OCI-LY1 (cell line): ENCODE results near the gene MTX1.

Source experiments
- EZH2 ChIP-seq: fragments of 200-600 bp; sonication (generic), shearing (Covaris generic); IDR thresholded peaks from 2 replicates; pipeline ENCODE4 v1.8.0; 2017; ENCODE audit warnings: borderline replicate concordance, mixed run types, mild to moderate bottlenecking, antibody characterized with exemption, low read length, moderate library complexity, mixed read lengths
- TF ChIP-seq, protein P1 (sequence below): fragments of 200-600 bp; sonication (generic), shearing (Covaris generic); IDR thresholded peaks from 2 replicates; pipeline ENCODE4 v1.5.1; 2017; ENCODE audit warnings: mild to moderate bottlenecking, antibody characterized with exemption, low read length, moderate library complexity, mixed read lengths

DNA sequence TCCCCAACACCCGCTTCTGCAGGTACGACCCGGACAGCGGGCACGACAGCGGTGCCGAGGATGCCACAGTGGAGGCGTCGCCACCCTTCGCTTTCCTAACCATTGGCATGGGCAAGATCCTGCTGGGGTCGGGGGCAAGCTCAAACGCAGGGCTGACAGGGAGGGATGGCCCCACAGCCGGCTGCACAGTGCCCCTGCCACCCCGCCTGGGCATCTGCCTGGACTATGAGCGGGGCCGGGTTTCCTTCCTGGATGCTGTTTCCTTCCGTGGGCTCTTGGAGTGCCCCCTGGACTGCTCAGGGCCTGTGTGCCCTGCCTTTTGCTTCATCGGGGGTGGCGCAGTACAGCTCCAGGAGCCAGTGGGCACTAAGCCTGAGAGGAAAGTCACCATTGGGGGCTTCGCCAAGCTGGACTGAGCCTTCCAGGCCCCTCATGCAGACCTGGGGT lies 24.7 kb upstream of the MTX1 start:
- TF ChIP-seq, protein P1, sequence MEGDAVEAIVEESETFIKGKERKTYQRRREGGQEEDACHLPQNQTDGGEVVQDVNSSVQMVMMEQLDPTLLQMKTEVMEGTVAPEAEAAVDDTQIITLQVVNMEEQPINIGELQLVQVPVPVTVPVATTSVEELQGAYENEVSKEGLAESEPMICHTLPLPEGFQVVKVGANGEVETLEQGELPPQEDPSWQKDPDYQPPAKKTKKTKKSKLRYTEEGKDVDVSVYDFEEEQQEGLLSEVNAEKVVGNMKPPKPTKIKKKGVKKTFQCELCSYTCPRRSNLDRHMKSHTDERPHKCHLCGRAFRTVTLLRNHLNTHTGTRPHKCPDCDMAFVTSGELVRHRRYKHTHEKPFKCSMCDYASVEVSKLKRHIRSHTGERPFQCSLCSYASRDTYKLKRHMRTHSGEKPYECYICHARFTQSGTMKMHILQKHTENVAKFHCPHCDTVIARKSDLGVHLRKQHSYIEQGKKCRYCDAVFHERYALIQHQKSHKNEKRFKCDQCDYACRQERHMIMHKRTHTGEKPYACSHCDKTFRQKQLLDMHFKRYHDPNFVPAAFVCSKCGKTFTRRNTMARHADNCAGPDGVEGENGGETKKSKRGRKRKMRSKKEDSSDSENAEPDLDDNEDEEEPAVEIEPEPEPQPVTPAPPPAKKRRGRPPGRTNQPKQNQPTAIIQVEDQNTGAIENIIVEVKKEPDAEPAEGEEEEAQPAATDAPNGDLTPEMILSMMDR, result no peak
- TF ChIP-seq EZH2, result no peak
